Measurements from ENCODE around the gene NLRP4.
A peak's percentile ranks its signal among the peaks of the same experiment; 100 is the strongest.

Gene NLRP4, protein sequence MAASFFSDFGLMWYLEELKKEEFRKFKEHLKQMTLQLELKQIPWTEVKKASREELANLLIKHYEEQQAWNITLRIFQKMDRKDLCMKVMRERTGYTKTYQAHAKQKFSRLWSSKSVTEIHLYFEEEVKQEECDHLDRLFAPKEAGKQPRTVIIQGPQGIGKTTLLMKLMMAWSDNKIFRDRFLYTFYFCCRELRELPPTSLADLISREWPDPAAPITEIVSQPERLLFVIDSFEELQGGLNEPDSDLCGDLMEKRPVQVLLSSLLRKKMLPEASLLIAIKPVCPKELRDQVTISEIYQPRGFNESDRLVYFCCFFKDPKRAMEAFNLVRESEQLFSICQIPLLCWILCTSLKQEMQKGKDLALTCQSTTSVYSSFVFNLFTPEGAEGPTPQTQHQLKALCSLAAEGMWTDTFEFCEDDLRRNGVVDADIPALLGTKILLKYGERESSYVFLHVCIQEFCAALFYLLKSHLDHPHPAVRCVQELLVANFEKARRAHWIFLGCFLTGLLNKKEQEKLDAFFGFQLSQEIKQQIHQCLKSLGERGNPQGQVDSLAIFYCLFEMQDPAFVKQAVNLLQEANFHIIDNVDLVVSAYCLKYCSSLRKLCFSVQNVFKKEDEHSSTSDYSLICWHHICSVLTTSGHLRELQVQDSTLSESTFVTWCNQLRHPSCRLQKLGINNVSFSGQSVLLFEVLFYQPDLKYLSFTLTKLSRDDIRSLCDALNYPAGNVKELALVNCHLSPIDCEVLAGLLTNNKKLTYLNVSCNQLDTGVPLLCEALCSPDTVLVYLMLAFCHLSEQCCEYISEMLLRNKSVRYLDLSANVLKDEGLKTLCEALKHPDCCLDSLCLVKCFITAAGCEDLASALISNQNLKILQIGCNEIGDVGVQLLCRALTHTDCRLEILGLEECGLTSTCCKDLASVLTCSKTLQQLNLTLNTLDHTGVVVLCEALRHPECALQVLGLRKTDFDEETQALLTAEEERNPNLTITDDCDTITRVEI

DNA sequence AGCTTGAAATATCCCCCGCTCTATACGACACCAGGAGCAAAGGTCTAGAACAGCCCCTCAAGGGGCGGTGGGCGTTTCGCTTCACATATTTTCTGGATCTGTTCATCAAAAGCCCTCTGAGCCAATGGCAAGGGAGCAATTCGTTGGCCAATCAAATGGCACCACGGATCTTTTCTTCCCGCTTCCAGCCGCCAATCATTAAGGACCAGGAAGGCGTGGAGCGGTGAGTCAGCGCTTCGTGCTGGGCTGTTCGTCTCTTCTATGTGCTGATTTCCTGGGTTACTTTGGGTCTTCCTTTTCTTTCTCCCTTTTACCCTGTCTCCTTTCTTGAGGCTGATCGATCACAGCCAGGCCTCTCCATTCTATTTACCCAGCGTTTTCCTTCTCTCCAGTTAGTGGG, at the start of gene NLRP4:
Gene NLRP4, plus strand, starts transcription at position 201 of the 400 bp plus-strand sequence. CDS start 15,541 bp downstream, outside the sequence.
- no peak within 1 kb of the TSS for H3K4me3 ChIP-seq (ENCODE audit: low read depth, low read length)
- DNase-seq (ENCODE audit: low read depth) = no peak
- no peak for TF ChIP-seq CTCF (conservative IDR thresholded peaks at IDR 0.05; ENCODE audit: low read depth, low read length)

GRCh38 chr19:55795021-55795420, 41.3 kb upstream of the NLRP4 start:
- DNase-seq (ENCODE audit: low read depth) = no peak
- TF ChIP-seq CTCF (conservative IDR thresholded peaks at IDR 0.05; ENCODE audit: low read depth, low read length) = no peak
- H3K4me3 ChIP-seq (ENCODE audit: low read depth, low read length) = no peak overlapping the region

DNA sequence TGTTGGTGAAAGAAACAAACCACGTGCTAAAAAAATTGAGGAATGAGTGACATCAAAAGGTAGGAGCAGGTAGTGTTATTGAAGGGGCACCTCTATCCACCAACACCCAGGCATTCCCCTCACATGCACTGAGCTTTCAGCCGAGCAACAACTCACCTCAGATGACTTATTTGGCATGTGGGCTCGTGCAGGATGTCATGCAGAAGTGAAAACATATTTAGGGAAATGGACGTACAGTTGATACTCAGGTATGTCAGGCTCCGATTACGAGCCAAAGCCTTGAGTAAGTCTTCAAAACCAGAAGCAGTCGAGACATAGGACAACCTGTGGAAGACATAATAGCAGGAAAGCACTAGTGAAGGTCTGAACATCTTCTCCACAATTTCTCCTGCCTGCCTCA, 34.9 kb upstream of the NLRP4 start:
- H3K4me3 ChIP-seq (ENCODE audit: low read depth, low read length) = no peak overlapping the region
- no peak for DNase-seq (ENCODE audit: low read depth)
- TF ChIP-seq CTCF (conservative IDR thresholded peaks at IDR 0.05; ENCODE audit: low read depth, low read length) = no peak

DNA sequence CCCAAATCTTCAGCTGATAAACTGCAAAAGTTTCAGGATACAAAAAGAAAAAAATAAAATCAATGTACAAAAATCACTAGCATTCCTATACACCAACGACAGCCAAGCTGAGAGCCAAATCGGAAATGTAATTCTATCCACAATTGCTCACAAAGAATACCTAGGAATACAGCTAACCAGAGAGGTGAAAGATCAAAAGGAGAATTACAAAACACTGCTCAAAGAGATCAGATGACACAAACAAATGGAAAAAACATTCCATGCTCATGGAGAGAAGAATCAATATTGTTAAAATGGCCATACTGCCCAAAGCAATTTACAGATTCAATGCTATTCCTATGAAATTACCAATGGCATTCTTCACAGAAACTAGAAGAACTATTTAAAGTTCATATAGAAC, 34.1 kb upstream of the NLRP4 start:
- no peak for TF ChIP-seq CTCF (conservative IDR thresholded peaks at IDR 0.05; ENCODE audit: low read depth, low read length)
- H3K4me3 ChIP-seq (ENCODE audit: low read depth, low read length) = no peak overlapping the region
- no peak for DNase-seq (ENCODE audit: low read depth)

- H3K4me3 ChIP-seq (ENCODE audit: low read depth, low read length) = no peak overlapping the region
- peak; percentile 43 for TF ChIP-seq CTCF (conservative IDR thresholded peaks at IDR 0.05; ENCODE audit: low read depth, low read length)
- DNase-seq (ENCODE audit: low read depth) = peak; percentile 58
These were observed 26.8 kb upstream of the NLRP4 start for GRCh38 chr19:55809381-55810058.

GRCh38 chr19:55811340-55811739, 25.0 kb upstream of the NLRP4 start:
- H3K4me3 ChIP-seq (ENCODE audit: low read depth, low read length) = no peak overlapping the region
- no peak for TF ChIP-seq CTCF (conservative IDR thresholded peaks at IDR 0.05; ENCODE audit: low read depth, low read length)
- DNase-seq (ENCODE audit: low read depth) = no peak

Data from choroid plexus epithelial cell (primary cell).